MM.1S (cell line): ENCODE data around the gene APCDD1L.

Experiments
- DNase-seq: peaks from one replicate; pipeline ENCODE4 v3.0.0-alpha.2; 2015
- H2AFZ ChIP-seq: fragments of 300-600 bp; sonication (generic); 2 replicates; pipeline ENCODE4 v1.6.0; 2016; ENCODE audit warnings: antibody characterized with exemption, low read length
- H3F3A ChIP-seq: fragments of 300-600 bp; sonication (generic); 2 replicates; pipeline ENCODE4 v1.6.1; 2016; ENCODE audit warnings: mild to moderate bottlenecking, antibody characterized with exemption, low read length, moderate library complexity, mixed read lengths; ENCODE audit not compliant: insufficient read depth
- H3K27ac ChIP-seq: fragments of 300-600 bp; sonication (generic); 2 replicates; pipeline ENCODE4 v1.5.1; 2016; ENCODE audit warnings: mild to moderate bottlenecking, low read length
- H3K27me3 ChIP-seq: fragments of 300-600 bp; sonication (generic); replicated peaks from 2 replicates; pipeline ENCODE4 v1.6.0; 2016; ENCODE audit warnings: low read length; ENCODE audit not compliant: insufficient read depth
- H3K36me3 ChIP-seq: fragments of 300-600 bp; sonication (generic); replicated peaks from 2 replicates; pipeline ENCODE4 v1.6.1; 2016; ENCODE audit warnings: mild to moderate bottlenecking, low read length, mixed read lengths; ENCODE audit not compliant: insufficient read depth
- H3K4me1 ChIP-seq: fragments of 300-600 bp; sonication (generic); 2 replicates; pipeline ENCODE4 v1.6.1; 2016; ENCODE audit warnings: low read length, mixed read lengths
- H3K4me2 ChIP-seq: fragments of 300-600 bp; sonication (generic); 2 replicates; pipeline ENCODE4 v1.6.0; 2016; ENCODE audit warnings: low read depth, low read length
- H3K4me3 ChIP-seq: fragments of 300-600 bp; sonication (generic); 2 replicates; pipeline ENCODE4 v1.5.1; 2016; ENCODE audit warnings: low read length, mixed read lengths
- H3K79me2 ChIP-seq: fragments of 300-600 bp; sonication (generic); 2 replicates; pipeline ENCODE4 v1.6.1; 2016; ENCODE audit warnings: mixed run types, low read length, mixed read lengths
- H3K9ac ChIP-seq: fragments of 300-600 bp; sonication (generic); 2 replicates; pipeline ENCODE4 v1.6.1; 2016; ENCODE audit warnings: low read length, mixed read lengths
- H3K9me2 ChIP-seq: fragments of 300-600 bp; sonication (generic); replicated peaks from 2 replicates; pipeline ENCODE4 v1.6.1; 2016; ENCODE audit warnings: mild to moderate bottlenecking, low read length, mixed read lengths; ENCODE audit not compliant: insufficient read depth
- H3K9me3 ChIP-seq: fragments of 300-600 bp; sonication (generic); replicated peaks from 2 replicates; pipeline ENCODE4 v1.6.1; 2016; ENCODE audit warnings: mild to moderate bottlenecking, low read length, mixed read lengths; ENCODE audit not compliant: insufficient read depth
- H4K20me1 ChIP-seq: fragments of 300-600 bp; sonication (generic); 2 replicates; pipeline ENCODE4 v1.6.1; 2016; ENCODE audit warnings: mild to moderate bottlenecking, low read length, moderate library complexity, mixed read lengths; ENCODE audit not compliant: insufficient read depth
- EZH2 ChIP-seq: fragments of 300-600 bp; sonication (generic); optimal IDR thresholded peaks from 2 replicates; pipeline ENCODE3; 2017; ENCODE audit warnings: low read depth, mild to moderate bottlenecking, antibody characterized with exemption, low read length, mixed read lengths
- EZH2phosphoT487 ChIP-seq: fragments of 300-600 bp; sonication (generic); IDR thresholded peaks from 2 replicates; pipeline ENCODE4 v1.6.1; 2018; ENCODE audit warnings: antibody characterized with exemption, low read length
- TF ChIP-seq, protein P1 (sequence below): fragments of 300-600 bp; sonication (generic); IDR thresholded peaks from 2 replicates; pipeline ENCODE4 v1.5.1; 2016; ENCODE audit warnings: antibody characterized with exemption, low read length, mixed read lengths

Gene APCDD1L

DNA sequence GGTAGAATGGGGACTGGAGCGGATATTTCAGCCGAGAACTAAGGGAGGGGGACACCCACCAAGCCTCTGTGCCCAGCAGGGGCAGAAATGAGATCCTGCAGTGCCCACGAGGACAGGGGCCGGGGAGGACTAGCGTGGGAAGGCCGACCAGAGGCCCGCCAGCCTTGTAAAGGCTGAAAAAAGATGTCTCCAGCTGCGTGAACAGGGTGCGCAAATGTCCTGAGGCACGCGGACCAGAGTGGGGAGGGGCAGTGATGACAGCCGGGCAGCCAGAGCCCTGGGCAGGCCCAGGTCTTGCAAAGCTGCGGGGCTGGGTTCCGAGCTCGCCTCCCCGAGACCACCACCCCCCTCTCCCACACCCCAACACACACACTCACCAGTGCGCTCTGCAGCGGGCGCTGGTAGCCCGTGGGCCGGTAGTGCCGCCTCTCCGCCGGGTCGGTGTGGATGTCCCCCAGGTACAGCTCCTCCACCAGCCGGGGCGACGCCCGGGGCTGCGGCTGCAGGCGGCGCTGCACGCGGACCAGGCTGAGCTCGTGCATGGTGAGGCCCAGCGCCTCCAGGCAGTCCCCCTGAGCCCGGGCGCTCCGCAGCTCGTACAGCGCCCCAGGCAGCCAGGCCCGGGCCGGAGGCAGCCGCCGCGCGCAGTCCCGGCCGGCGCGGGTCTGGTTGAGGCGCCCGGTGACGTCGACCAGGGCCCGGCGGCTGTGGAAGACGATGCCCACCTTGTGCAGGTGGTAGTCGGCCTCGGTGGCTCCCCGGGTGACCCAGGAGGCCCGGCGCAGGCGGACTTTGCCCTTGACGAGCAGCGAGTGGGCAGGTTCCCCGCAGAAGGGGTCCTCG, 48.2 kb downstream of the APCDD1L start:
- H2AFZ ChIP-seq = no peak overlapping the region
- no peak overlapping the region for H3K4me3 ChIP-seq
- no peaks in the 10 kb centered on the region for H3K36me3 ChIP-seq
- H3K9me2 ChIP-seq = no peaks in the 10 kb centered on the region
- no peaks in the 10 kb centered on the region for H4K20me1 ChIP-seq
- H3K79me2 ChIP-seq = no peaks in the 10 kb centered on the region
- no peak overlapping the region for H3K27ac ChIP-seq
- no peaks in the 10 kb centered on the region for H3F3A ChIP-seq
- H3K27me3 ChIP-seq = no peaks in the 10 kb centered on the region
- H3K9ac ChIP-seq = no peak overlapping the region
- DNase-seq = no peak
- no peaks in the 10 kb centered on the region for H3K4me1 ChIP-seq
- H3K9me3 ChIP-seq = no peaks in the 10 kb centered on the region
- no peak for TF ChIP-seq EZH2phosphoT487
- TF ChIP-seq, protein P1, sequence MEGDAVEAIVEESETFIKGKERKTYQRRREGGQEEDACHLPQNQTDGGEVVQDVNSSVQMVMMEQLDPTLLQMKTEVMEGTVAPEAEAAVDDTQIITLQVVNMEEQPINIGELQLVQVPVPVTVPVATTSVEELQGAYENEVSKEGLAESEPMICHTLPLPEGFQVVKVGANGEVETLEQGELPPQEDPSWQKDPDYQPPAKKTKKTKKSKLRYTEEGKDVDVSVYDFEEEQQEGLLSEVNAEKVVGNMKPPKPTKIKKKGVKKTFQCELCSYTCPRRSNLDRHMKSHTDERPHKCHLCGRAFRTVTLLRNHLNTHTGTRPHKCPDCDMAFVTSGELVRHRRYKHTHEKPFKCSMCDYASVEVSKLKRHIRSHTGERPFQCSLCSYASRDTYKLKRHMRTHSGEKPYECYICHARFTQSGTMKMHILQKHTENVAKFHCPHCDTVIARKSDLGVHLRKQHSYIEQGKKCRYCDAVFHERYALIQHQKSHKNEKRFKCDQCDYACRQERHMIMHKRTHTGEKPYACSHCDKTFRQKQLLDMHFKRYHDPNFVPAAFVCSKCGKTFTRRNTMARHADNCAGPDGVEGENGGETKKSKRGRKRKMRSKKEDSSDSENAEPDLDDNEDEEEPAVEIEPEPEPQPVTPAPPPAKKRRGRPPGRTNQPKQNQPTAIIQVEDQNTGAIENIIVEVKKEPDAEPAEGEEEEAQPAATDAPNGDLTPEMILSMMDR = no peak
- TF ChIP-seq EZH2 = no peak
- no peak overlapping the region for H3K4me2 ChIP-seq

GRCh38 chr20:58466095-58466708, 49.0 kb downstream of the APCDD1L start:
- H3K4me1 ChIP-seq = no peaks in the 10 kb centered on the region

DNA sequence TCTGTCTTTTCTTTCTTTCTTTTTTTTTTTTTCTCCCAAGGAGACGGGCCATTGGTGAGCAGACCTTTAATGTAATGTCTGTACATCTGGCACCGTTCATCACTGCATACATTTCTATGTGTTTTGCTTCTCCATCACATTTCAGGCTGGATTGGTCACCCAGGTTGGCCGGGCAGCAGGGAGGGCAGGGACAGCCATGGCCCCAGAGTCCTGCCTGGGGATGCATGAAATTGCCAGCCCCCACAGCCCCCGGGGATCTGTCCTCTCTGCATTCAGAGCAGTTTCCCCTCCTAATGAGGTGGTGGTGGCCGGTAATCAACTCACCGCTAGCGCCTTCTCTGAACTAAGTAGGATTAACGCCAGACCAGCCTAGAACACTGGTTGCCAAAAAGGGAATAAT, 50.4 kb downstream of the APCDD1L start:
- no peak for DNase-seq
- TF ChIP-seq EZH2phosphoT487 = no peak
- no peak for TF ChIP-seq EZH2
- TF ChIP-seq, protein P1 = no peak
- Histone ChIP-seq H3K4me3 (no peak overlapping the region), H3K27me3 (no peaks in the 10 kb centered on the region), H3K4me2 (no peak overlapping the region), H3K79me2 (no peaks in the 10 kb centered on the region), H3K9me3 (no peaks in the 10 kb centered on the region), H3K27ac (no peak overlapping the region), H3K36me3 (no peaks in the 10 kb centered on the region), H2AFZ (no peak overlapping the region), H3K4me1 (no peaks in the 10 kb centered on the region), H3K9ac (no peak overlapping the region), H4K20me1 (no peaks in the 10 kb centered on the region), H3K9me2 (no peaks in the 10 kb centered on the region), H3F3A (no peaks in the 10 kb centered on the region)

More at GRCh38 chr20:58466095-58466708, 49.0 kb downstream of the APCDD1L start:
- H4K20me1 ChIP-seq = no peaks in the 10 kb centered on the region
- no peak overlapping the region for H3K9ac ChIP-seq
- no peak for DNase-seq
- H3F3A ChIP-seq = no peaks in the 10 kb centered on the region
- no peaks in the 10 kb centered on the region for H3K79me2 ChIP-seq
- no peaks in the 10 kb centered on the region for H3K9me3 ChIP-seq
- H2AFZ ChIP-seq = no peak overlapping the region
- TF ChIP-seq, protein P1 = no peak
- TF ChIP-seq EZH2 (no peak), EZH2phosphoT487 (no peak)
- no peaks in the 10 kb centered on the region for H3K36me3 ChIP-seq
- H3K4me3 ChIP-seq = no peak overlapping the region
- H3K9me2 ChIP-seq = no peaks in the 10 kb centered on the region
- no peak overlapping the region for H3K27ac ChIP-seq
- no peak overlapping the region for H3K4me2 ChIP-seq
- no peaks in the 10 kb centered on the region for H3K27me3 ChIP-seq
